ENCODE results near the gene ZNF775.

The ZNF775 gene

GRCh38 chr7:150402671-150403321 lies 23.7 kb downstream of the ZNF775 start:
- FAIRE-seq, result no peak

- no peak for FAIRE-seq
These were observed 24.4 kb downstream of the ZNF775 start for GRCh38 chr7:150403376-150404171.

- FAIRE-seq, result no peak
These were observed 25.2 kb downstream of the ZNF775 start for GRCh38 chr7:150404172-150404804.

- no peak for FAIRE-seq
These were observed 25.9 kb downstream of the ZNF775 start for GRCh38 chr7:150404805-150405583.

- no peak for FAIRE-seq
These were observed 26.6 kb downstream of the ZNF775 start for GRCh38 chr7:150405584-150406311.

- no peak for FAIRE-seq
These were observed 27.1 kb downstream of the ZNF775 start for GRCh38 chr7:150406312-150406566.

GRCh38 chr7:150406567-150407421 lies 27.7 kb downstream of the ZNF775 start:
- FAIRE-seq, result no peak

GRCh38 chr7:150407588-150408392 lies 28.7 kb downstream of the ZNF775 start:
- no peak for FAIRE-seq

- FAIRE-seq, result no peak
These were observed 29.5 kb downstream of the ZNF775 start for GRCh38 chr7:150408393-150409299.

- no peak for FAIRE-seq
These were observed 30.3 kb downstream of the ZNF775 start for GRCh38 chr7:150409300-150410030.

- no peak for FAIRE-seq
These were observed 31.0 kb downstream of the ZNF775 start for GRCh38 chr7:150410131-150410530.

GRCh38 chr7:150410680-150411346 lies 31.7 kb downstream of the ZNF775 start:
- no peak for FAIRE-seq

- no peak for FAIRE-seq
These were observed 32.5 kb downstream of the ZNF775 start for GRCh38 chr7:150411606-150412005.

GRCh38 chr7:150412016-150412415 lies 32.9 kb downstream of the ZNF775 start:
- no peak for FAIRE-seq

GRCh38 chr7:150412518-150413488 lies 33.7 kb downstream of the ZNF775 start:
- FAIRE-seq, result no peak

- FAIRE-seq, result no peak
These were observed 34.5 kb downstream of the ZNF775 start for GRCh38 chr7:150413640-150414081.
